ENCODE data around the gene CD63. TPM values are rescaled to one million over a fixed set of nuclear protein-coding genes. Genes with fewer than 3 reads are reported as not detected.
A peak's percentile ranks its signal among the peaks of the same experiment; 100 is the strongest.

CD63 gene
- total and polyA plus RNA-seq, 2 of the 13 experiments (the other 11 are each of a cell fraction or from before 2014, with no cell fraction given), result 234 to 277 TPM

DNA sequence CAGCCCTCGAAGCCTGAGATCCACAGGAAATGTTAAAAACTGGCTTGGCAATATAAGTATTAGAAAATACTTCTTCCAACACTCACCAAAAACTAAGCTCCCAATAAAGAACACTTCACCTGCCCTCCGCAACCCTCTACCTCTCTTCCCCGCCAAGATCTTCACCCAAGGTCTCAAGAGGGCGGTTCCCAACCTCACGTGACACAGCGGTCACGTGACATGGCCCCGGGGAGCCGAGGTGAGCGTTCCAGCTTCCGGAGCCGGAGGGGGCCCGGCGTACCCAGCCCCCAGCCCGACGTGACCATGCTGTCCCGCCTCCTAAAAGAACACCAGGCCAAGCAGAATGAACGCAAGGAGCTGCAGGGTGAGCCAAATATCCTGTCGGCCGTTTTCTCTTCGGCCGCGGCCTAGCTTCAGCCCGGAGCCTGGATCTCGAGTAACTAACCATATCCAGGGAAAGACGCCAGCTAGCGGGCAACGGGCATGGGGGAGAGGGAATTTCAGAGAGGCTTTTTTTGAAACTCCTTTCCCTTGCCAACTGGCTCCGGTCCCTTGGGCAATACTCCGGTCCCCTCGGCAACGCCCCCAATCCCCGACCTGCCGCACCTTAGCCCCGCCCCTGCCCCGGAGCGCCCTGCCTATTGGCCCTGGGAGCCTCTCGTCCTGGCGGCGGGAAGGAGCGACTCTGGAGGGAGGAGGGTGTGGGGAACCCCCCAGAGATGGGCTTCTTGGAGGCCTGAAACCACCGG, 12.8 kb downstream of the CD63 start, which contains the start of gene BLOC1S1 (continued):
- TF ChIP-seq, protein P1, sequence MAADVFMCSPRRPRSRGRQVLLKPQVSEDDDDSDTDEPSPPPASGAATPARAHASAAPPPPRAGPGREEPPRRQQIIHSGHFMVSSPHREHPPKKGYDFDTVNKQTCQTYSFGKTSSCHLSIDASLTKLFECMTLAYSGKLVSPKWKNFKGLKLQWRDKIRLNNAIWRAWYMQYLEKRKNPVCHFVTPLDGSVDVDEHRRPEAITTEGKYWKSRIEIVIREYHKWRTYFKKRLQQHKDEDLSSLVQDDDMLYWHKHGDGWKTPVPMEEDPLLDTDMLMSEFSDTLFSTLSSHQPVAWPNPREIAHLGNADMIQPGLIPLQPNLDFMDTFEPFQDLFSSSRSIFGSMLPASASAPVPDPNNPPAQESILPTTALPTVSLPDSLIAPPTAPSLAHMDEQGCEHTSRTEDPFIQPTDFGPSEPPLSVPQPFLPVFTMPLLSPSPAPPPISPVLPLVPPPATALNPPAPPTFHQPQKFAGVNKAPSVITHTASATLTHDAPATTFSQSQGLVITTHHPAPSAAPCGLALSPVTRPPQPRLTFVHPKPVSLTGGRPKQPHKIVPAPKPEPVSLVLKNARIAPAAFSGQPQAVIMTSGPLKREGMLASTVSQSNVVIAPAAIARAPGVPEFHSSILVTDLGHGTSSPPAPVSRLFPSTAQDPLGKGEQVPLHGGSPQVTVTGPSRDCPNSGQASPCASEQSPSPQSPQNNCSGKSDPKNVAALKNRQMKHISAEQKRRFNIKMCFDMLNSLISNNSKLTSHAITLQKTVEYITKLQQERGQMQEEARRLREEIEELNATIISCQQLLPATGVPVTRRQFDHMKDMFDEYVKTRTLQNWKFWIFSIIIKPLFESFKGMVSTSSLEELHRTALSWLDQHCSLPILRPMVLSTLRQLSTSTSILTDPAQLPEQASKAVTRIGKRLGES (CRISPR knock-in tag; IDR thresholded peaks at IDR 0.05; ENCODE audit: borderline replicate concordance), result no peak
- no peak for TF ChIP-seq ATAD3A (CRISPR knock-in tag; IDR thresholded peaks at IDR 0.05)
- no peak for TF ChIP-seq SMARCC2 (IDR thresholded peaks at IDR 0.05)
- TF ChIP-seq TGIF2 (CRISPR knock-in tag; IDR thresholded peaks at IDR 0.05), result peak; percentile 70
- no peak for TF ChIP-seq FOXO4 (CRISPR knock-in tag; conservative IDR thresholded peaks at IDR 0.05)
- TF ChIP-seq BCLAF1 (IDR thresholded peaks at IDR 0.05), result no peak
- no peak; the same call in 1 of the 2 replicates for TF ChIP-seq THAP7 (CRISPR knock-in tag; IDR thresholded peaks at IDR 0.05)
- TF ChIP-seq MLLT10 (CRISPR knock-in tag; IDR thresholded peaks at IDR 0.05), result no peak
- TF ChIP-seq ZNF362 (CRISPR knock-in tag; IDR thresholded peaks at IDR 0.05; ENCODE audit: borderline replicate concordance), result 0 out of 2 replicates have a peak, but pooled peaks have one; percentile 16
- peak; percentile 33; the same call in 1 of the 2 replicates for TF ChIP-seq ZNF124 (CRISPR knock-in tag; IDR thresholded peaks at IDR 0.05)
- peak; percentile 92; the same call in 1 of the 2 replicates for TF ChIP-seq ZNF788 (CRISPR knock-in tag; IDR thresholded peaks at IDR 0.05; ENCODE audit: borderline replicate concordance)
- TF ChIP-seq ZBTB26 (CRISPR knock-in tag; IDR thresholded peaks at IDR 0.05; ENCODE audit: borderline replicate concordance), result 0 out of 2 replicates have a peak, but pooled peaks have one; percentile 51
- peak; percentile 90 for TF ChIP-seq SPEN (CRISPR knock-in tag; IDR thresholded peaks at IDR 0.05; ENCODE audit: low read depth)
- TF ChIP-seq ZNF44 (CRISPR knock-in tag; IDR thresholded peaks at IDR 0.05), result no peak; the same call in 1 of the 2 replicates

Measured in HepG2 (cell line).